CD4-positive, alpha-beta T cell treated with Interleukin-2 at 100 ng/mL for 4 hours (primary cell): Measurements from ENCODE around the gene SLC25A1.
A peak's percentile ranks its signal among the peaks of the same experiment; 100 is the strongest.
"Not testable (repeated sequence)": the region's sequence is repeated elsewhere in the genome, so short reads cannot be mapped to it uniquely, and the experiment has no call there.

Experiments
- DNase-seq: peaks from one replicate; pipeline ENCODE4 v3.0.0-alpha.2; 2020; ENCODE audit warnings: low spot score

SLC25A1 gene

GRCh38 chr22:19166421-19166820 lies 12.1 kb downstream of the SLC25A1 start:
- no peak for DNase-seq

GRCh38 chr22:19164425-19164824 lies 14.1 kb downstream of the SLC25A1 start:
- no peak for DNase-seq

- not testable (repeated sequence) for DNase-seq
Measured at GRCh38 chr22:19158649-19159048, 19.9 kb downstream of the SLC25A1 start.

- not testable (repeated sequence) for DNase-seq
Measured at GRCh38 chr22:19156109-19156508, 22.4 kb downstream of the SLC25A1 start.

- no peak for DNase-seq
Measured at GRCh38 chr22:19152942-19153883, 25.3 kb downstream of the SLC25A1 start.

- no peak for DNase-seq
Measured at GRCh38 chr22:19151329-19152191, 27.0 kb downstream of the SLC25A1 start.

- DNase-seq = no peak
Measured at GRCh38 chr22:19150482-19151328, 27.8 kb downstream of the SLC25A1 start.

GRCh38 chr22:19149991-19150390 lies 28.5 kb downstream of the SLC25A1 start, which contains the start of gene GSC2:
Gene GSC2 (minus strand): TSS chr22:19150292. CDS start chr22:19150283, 9 bp downstream.
- no peak for DNase-seq

- DNase-seq = peak; percentile 14
Measured at GRCh38 chr22:19149047-19149883, 29.3 kb downstream of the SLC25A1 start.

GRCh38 chr22:19148417-19149046 lies 30.0 kb downstream of the SLC25A1 start:
- no peak for DNase-seq

GRCh38 chr22:19147195-19147780 lies 31.2 kb downstream of the SLC25A1 start:
- no peak for DNase-seq

GRCh38 chr22:19146215-19146968 lies 32.1 kb downstream of the SLC25A1 start:
- no peak for DNase-seq

- DNase-seq = peak; percentile 39
Measured at GRCh38 chr22:19143967-19144400, 34.6 kb downstream of the SLC25A1 start.

- no peak for DNase-seq
Measured at GRCh38 chr22:19143212-19143611, 35.3 kb downstream of the SLC25A1 start.

- no peak for DNase-seq
Measured at GRCh38 chr22:19142394-19142793, 36.1 kb downstream of the SLC25A1 start.

GRCh38 chr22:19139974-19140373 lies 38.6 kb downstream of the SLC25A1 start:
- no peak for DNase-seq

GRCh38 chr22:19139001-19139356 lies 39.6 kb downstream of the SLC25A1 start:
- DNase-seq = no peak

GRCh38 chr22:19138217-19139000 lies 40.1 kb downstream of the SLC25A1 start:
- no peak for DNase-seq
